Caco-2 (cell line): ENCODE data around the gene COP1. TPM values are rescaled to one million over a fixed set of nuclear protein-coding genes. Genes with fewer than 3 reads are reported as not detected.

Source experiments
- BruUV-seq: library from RNA; stranded (reverse); fragments of 400-500 nt; replicated peaks from 2 replicates; lab custom pipeline; 2021; lab: Mats Ljungman, UMichigan
- CTCF ChIA-PET: fragments of 300-600 bp; sonication (Branson Sonifier 250); formaldehyde crosslinking; loops from one replicate; lab custom pipeline; 2022; ENCODE audit warnings: antibody characterized with exemption; lab: Charles Lee
- POLR2A ChIA-PET: fragments of 300-600 bp; sonication (Branson Sonifier 250); formaldehyde crosslinking; loops from one replicate; lab custom pipeline; 2022; ENCODE audit warnings: antibody characterized with exemption; lab: Charles Lee
- DNase-seq, 2 experiments: peaks; one replicate each; pipeline versions ENCODE4 v3.0.0 to v3.0.0-alpha.2; 2020 to 2022
- H3K27me3 ChIP-seq: replicated peaks from 2 replicates; pipeline ENCODE4 v1.6.0; 2011; ENCODE audit warnings: low read length; ENCODE audit not compliant: control insufficient read depth, insufficient read depth
- H3K36me3 ChIP-seq: 2 replicates; pipeline ENCODE4 v1.5.1; 2011; ENCODE audit warnings: low read length; ENCODE audit not compliant: control insufficient read depth, insufficient read depth
- H3K4me1 ChIP-seq: fragments of 250-450 bp; sonication (Bioruptor Pico); 2 replicates; pipeline ENCODE4 v1.5.1; 2020; ENCODE audit warnings: mild to moderate bottlenecking
- H3K4me3 ChIP-seq: 2 replicates; pipeline ENCODE4 v1.5.1; 2011; ENCODE audit warnings: low read depth, mild to moderate bottlenecking, control low read depth, low read length
- H3K9me3 ChIP-seq: fragments of 250-450 bp; sonication (Bioruptor Pico); 2 replicates; pipeline ENCODE4 v1.5.1; 2020; ENCODE audit warnings: mild to moderate bottlenecking, moderate library complexity
- H3K27ac Mint-ChIP-seq: one replicate; pipeline ENCODE4 v1.8.0; 2022; ENCODE audit warnings: mixed read lengths; ENCODE audit not compliant: unreplicated experiment
- H3K27me3 Mint-ChIP-seq: one replicate; pipeline ENCODE4 v1.8.0; 2022; ENCODE audit warnings: mixed read lengths; ENCODE audit not compliant: insufficient read depth, unreplicated experiment
- H3K36me3 Mint-ChIP-seq: one replicate; pipeline ENCODE4 v1.8.0; 2022; ENCODE audit warnings: mild to moderate bottlenecking, mixed read lengths; ENCODE audit not compliant: insufficient read depth, unreplicated experiment
- H3K4me1 Mint-ChIP-seq: one replicate; pipeline ENCODE4 v1.8.0; 2022; ENCODE audit warnings: low read depth, mixed read lengths; ENCODE audit not compliant: unreplicated experiment
- H3K4me3 Mint-ChIP-seq: one replicate; pipeline ENCODE4 v1.8.0; 2022; ENCODE audit warnings: mild to moderate bottlenecking, moderate library complexity, mixed read lengths; ENCODE audit not compliant: unreplicated experiment
- H3K9me3 Mint-ChIP-seq: one replicate; pipeline ENCODE4 v1.8.0; 2022; ENCODE audit warnings: mixed read lengths; ENCODE audit not compliant: unreplicated experiment
- intact Hi-C: fragments of 100-400 bp; cut with micrococcal nuclease; formaldehyde crosslinking; loops from one replicate; pipeline ENCODE4 v1.10.0; 2022; ENCODE audit not compliant: unreplicated experiment
- total RNA-seq: library from RNA; stranded (reverse); gene quantifications from 2 replicates; pipeline ENCODE4 v1.2.3, GENCODE V29; 2022
- TF ChIP-seq, protein P1 (sequence below), 2 experiments: fragments of 200-600 bp in 1 of 2; IDR thresholded peaks; 1 replicate in 1 of 2; 2 replicates in 1 of 2; pipeline versions ENCODE4 v1.5.1 to v1.8.0; 2011 to 2022; ENCODE audit warnings: antibody characterized with exemption in 1 of 2, control low read depth in 1 of 2, inconsistent platforms in 1 of 2, low read depth in 1 of 2, low read length in 1 of 2, mild to moderate bottlenecking in 1 of 2, moderate library complexity in 1 of 2; ENCODE audit not compliant: insufficient read depth in 1 of 2, severe bottlenecking in 1 of 2, unreplicated experiment in 1 of 2

The COP1 gene
- total RNA-seq, 1 experiment from 2014 or later, result 46.9 TPM

DNA sequence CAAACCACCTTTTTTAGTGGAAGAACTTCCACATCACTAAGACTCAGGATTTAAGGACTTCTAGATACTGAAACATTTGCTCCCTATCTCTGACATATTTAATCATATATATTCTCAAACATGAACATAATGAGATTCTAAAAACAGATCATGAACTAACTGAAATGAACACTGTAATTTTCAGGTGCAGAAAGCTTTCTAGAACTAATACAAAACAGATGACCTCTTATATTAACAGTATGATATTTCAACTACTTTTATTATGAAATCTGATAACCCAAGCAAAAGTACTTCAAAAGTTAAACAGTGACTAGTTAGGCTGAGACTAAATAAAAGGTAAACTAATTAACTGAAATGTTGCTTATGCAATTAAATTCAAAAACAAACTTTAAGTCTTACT is 157.5 kb downstream of the COP1 start:
- Mint-ChIP-seq H3K9me3 (no peaks in the 10 kb centered on the region), H3K4me1 (no peaks in the 10 kb centered on the region), H3K36me3 (no peaks in the 10 kb centered on the region), H3K27me3 (no peaks in the 10 kb centered on the region), H3K4me3 (no peak overlapping the region), H3K27ac (no peak overlapping the region)
- ChIA-PET POLR2A (no interaction called here), CTCF (no interaction called here)
- no peaks in the 10 kb centered on the region for H3K27me3 ChIP-seq
- no peak for DNase-seq
- BruUV-seq, result no TSS peak
- intact Hi-C loops, result no loop called here
- TF ChIP-seq, protein P1, sequence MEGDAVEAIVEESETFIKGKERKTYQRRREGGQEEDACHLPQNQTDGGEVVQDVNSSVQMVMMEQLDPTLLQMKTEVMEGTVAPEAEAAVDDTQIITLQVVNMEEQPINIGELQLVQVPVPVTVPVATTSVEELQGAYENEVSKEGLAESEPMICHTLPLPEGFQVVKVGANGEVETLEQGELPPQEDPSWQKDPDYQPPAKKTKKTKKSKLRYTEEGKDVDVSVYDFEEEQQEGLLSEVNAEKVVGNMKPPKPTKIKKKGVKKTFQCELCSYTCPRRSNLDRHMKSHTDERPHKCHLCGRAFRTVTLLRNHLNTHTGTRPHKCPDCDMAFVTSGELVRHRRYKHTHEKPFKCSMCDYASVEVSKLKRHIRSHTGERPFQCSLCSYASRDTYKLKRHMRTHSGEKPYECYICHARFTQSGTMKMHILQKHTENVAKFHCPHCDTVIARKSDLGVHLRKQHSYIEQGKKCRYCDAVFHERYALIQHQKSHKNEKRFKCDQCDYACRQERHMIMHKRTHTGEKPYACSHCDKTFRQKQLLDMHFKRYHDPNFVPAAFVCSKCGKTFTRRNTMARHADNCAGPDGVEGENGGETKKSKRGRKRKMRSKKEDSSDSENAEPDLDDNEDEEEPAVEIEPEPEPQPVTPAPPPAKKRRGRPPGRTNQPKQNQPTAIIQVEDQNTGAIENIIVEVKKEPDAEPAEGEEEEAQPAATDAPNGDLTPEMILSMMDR (IDR thresholded peaks at IDR 0.05; ENCODE audit: insufficient read depth in 1 of 2, low read depth in 1 of 2, low read length in 1 of 2, severe bottlenecking in 1 of 2, unreplicated experiment in 1 of 2), result no peak
- no peaks in the 10 kb centered on the region for H3K9me3 ChIP-seq
- no peak overlapping the region for H3K4me3 ChIP-seq
- no peaks in the 10 kb centered on the region; the same call in 1 of the 2 replicates for H3K4me1 ChIP-seq
- H3K36me3 ChIP-seq, result no peaks in the 10 kb centered on the region

DNA sequence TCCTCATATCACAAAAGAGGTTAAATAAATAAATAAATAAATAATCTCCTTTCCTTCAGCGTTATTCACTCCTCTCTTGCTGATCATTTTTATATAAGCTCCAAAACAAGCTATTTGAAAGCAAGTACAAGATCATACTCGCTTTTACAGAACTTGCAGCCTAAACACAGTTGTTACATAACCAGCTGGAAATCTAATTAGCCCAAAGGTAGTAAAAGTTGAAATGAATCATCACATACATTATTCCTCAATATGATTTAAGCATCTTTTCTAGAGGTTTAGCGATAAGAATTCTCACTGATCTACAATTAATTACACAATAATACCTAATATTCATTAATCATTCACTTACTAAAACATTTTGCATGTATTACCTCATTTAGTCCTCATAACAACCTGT is 160.2 kb downstream of the COP1 start:
- H3K27me3 Mint-ChIP-seq, result no peaks in the 10 kb centered on the region
- H3K9me3 ChIP-seq, result no peaks in the 10 kb centered on the region
- no peaks in the 10 kb centered on the region for H3K9me3 Mint-ChIP-seq
- TF ChIP-seq, protein P1 (IDR thresholded peaks at IDR 0.05; ENCODE audit: insufficient read depth in 1 of 2, low read depth in 1 of 2, low read length in 1 of 2, severe bottlenecking in 1 of 2, unreplicated experiment in 1 of 2), result no peak
- no peaks in the 10 kb centered on the region for H3K36me3 ChIP-seq
- no peaks in the 10 kb centered on the region for H3K4me1 Mint-ChIP-seq
- no peak for DNase-seq
- intact Hi-C loops, result no loop called here
- POLR2A ChIA-PET, result no interaction called here
- CTCF ChIA-PET, result no interaction called here
- no peak overlapping the region for H3K4me3 ChIP-seq
- H3K27ac Mint-ChIP-seq, result no peak overlapping the region
- no peaks in the 10 kb centered on the region for H3K27me3 ChIP-seq
- no peaks in the 10 kb centered on the region; the same call in 1 of the 2 replicates for H3K4me1 ChIP-seq
- H3K36me3 Mint-ChIP-seq, result peaks cover 13% of the 10 kb centered on the region
- no TSS peak for BruUV-seq
- no peak overlapping the region for H3K4me3 Mint-ChIP-seq

DNA sequence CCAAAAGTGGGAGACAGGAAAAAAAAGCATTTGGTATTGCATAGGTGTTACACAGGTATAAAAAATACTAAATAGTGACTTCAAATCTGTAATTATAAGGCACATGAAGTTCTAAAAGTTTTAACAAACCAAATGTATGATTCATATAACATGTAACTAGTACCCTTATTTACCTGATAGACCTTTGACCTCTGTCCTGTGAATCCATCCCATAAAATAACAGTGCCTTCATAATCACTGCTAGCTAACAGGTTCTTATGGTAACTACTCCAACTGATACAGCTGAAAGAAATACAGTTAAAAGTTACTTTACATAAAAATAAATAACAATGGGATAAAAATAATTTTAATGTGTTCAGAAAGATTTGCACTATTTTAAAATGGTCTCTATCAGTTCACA is 163.5 kb downstream of the COP1 start:
- POLR2A ChIA-PET, result no interaction called here
- H3K27me3 Mint-ChIP-seq, result no peaks in the 10 kb centered on the region
- H3K36me3 Mint-ChIP-seq, result peaks cover 46% of the 10 kb centered on the region
- H3K27ac Mint-ChIP-seq, result no peak overlapping the region
- H3K9me3 Mint-ChIP-seq, result no peaks in the 10 kb centered on the region
- DNase-seq, result no peak
- no peaks in the 10 kb centered on the region for H3K4me1 Mint-ChIP-seq
- Histone ChIP-seq H3K4me1 (no peaks in the 10 kb centered on the region), H3K27me3 (no peaks in the 10 kb centered on the region), H3K4me3 (no peak overlapping the region), H3K36me3 (no peaks in the 10 kb centered on the region), H3K9me3 (no peaks in the 10 kb centered on the region)
- no TSS peak for BruUV-seq
- no peak overlapping the region for H3K4me3 Mint-ChIP-seq
- intact Hi-C loops, result no loop called here
- TF ChIP-seq, protein P1 (IDR thresholded peaks at IDR 0.05; ENCODE audit: insufficient read depth in 1 of 2, low read depth in 1 of 2, low read length in 1 of 2, severe bottlenecking in 1 of 2, unreplicated experiment in 1 of 2), result no peak
- CTCF ChIA-PET, result no interaction called here
